ENCODE results near the gene SSBP1. TPM values are rescaled to one million over a fixed set of nuclear protein-coding genes. Genes with fewer than 3 reads are reported as not detected.
"Not testable (repeated sequence)": the region's sequence is repeated elsewhere in the genome, so short reads cannot be mapped to it uniquely, and the experiment has no call there.

The SSBP1 gene, protein sequence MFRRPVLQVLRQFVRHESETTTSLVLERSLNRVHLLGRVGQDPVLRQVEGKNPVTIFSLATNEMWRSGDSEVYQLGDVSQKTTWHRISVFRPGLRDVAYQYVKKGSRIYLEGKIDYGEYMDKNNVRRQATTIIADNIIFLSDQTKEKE
- 100 to 1,000 TPM; 146 to 159 (median 149) TPM for polyA plus RNA-seq (ENCODE audit: insufficient read length in 3 of 3)

DNA sequence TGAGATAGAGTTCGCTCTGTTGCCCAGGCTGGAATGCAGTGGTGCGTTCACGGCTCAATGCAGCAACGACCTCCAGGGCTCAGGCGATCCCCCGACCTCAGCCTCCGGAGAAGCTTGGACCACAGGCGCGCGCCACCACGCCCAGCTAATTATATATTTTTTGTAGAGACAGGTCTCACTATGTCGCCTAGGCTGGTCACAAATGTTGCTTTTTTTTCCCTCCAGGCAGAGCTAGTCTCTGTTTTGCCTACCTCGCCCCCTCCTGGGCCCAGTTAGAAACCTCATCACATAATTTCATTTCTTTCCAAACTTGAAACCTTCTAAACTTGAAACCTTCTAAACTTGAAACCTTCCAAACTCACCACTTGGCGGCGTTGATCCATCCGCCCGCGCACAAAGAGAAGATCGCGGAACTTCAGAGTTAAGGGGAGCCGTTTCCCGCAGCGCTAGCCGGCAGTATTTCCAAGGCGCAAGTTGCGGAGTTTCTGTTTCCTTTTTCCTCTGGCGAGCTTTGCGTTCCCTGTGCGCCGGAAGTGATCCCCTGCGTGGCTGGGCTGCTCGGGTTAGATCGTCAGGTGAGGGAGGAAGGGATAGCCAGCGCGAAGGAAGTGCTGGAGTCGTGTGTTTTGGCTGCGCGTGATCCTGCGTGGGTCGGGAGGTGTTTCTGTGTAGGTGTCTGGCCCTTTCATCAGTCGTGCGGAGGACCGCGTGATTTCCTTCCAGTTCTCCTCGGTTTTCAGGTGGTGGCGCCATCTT is at the start of gene SSBP1:
SSBP1 (plus strand) TSS at position 523 of the 756 bp plus-strand sequence. CDS start 809 bp downstream, outside the sequence.
- peak; percentile 91 to 95 (median 94) for DNase-seq (ENCODE audit: low read depth in 3 of 3, low spot score in 2 of 3)

DNA sequence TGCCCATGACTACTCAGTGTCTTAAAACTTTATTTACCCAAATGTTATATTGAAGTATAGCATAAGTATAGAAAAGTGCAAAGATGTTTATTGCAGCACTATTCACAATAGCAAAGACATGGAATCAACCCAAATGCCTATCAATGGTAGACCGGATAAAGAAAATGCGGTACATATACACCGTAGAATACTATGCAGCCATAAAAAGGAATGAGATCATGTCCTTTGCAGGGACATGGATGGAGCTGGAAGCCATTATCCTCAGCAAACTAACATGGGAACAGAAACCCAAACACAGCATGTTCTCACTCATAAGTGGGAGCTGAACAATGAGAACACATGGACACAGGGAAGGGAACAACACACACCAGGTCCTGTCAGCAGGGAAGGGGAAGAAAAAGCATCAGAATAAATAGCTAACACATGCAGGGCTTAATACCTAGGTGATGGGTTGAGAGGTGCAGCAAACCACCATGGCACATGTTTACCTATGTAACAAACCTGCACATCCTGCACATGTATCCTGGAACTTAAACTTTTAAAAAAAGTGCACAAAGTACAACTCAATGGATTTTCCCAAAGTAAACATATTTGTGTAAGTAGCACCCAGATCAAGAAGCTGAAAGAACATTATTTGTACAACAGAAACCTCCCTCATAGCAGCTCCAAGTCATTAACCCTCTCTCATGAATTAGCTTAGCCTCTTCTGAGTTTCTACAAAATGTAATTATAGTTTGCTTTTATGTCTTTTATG is 48.9 kb upstream of the SSBP1 start:
- DNase-seq (ENCODE audit: low read depth in 3 of 3, low spot score in 2 of 3): not testable (repeated sequence)

DNA sequence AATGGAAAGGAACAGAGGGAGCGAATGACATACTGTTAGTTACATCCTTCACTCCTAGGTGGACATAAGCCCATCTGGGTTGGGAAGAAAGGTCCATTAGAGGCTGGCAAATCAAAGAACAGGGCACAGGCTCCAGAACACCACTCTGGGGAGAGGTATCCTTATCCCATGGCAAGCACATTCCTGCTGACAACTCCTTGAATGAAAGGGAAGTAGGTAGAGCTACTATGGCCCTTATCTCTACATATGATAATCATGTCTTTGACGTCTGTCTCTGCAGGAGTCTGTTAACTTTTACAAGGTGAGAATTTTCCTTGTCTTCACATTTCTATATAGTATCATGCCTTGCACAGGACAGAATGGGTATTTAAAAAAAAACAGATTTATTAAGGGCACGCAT is 46.6 kb upstream of the SSBP1 start:
- no peak for DNase-seq (ENCODE audit: low read depth in 3 of 3, low spot score in 2 of 3)

DNA sequence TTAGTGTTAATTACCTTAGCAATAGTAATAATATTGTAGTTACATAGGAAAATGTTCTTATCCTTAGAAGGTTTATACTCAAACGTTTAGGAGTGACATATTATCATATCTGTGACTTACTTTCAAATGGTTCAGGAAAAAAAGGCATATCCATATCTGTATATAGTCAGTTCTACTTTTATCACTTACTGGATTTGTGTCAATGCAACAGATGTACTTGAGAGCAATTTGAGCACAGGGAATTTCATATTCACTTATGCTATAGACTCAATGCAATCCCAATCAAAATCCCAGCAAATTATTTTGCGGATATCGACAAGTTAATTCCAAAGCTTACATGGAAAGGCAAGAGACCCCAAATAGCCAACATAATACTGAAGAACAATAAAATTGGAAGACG is 46.2 kb upstream of the SSBP1 start:
- DNase-seq (ENCODE audit: low read depth in 3 of 3, low spot score in 2 of 3): no peak

DNA sequence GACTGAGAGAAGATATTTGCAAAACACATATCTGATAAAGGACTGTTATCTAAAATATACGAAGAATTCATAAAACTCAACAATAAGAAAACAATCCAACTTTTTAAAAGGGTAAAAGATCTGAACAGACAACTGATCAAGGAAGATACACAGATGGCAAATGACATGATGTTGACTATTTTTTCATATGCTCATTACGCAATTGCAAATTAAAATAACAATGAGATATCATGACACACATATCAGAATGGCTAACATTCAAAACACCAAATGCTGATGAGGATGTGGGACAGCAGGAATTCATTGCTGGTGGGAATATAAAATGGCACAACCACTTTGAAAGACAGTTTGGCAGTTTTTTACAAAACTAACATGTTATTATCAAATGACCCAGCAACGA is 45.1 kb upstream of the SSBP1 start:
- no peak for DNase-seq (ENCODE audit: low read depth in 3 of 3, low spot score in 2 of 3)

DNA sequence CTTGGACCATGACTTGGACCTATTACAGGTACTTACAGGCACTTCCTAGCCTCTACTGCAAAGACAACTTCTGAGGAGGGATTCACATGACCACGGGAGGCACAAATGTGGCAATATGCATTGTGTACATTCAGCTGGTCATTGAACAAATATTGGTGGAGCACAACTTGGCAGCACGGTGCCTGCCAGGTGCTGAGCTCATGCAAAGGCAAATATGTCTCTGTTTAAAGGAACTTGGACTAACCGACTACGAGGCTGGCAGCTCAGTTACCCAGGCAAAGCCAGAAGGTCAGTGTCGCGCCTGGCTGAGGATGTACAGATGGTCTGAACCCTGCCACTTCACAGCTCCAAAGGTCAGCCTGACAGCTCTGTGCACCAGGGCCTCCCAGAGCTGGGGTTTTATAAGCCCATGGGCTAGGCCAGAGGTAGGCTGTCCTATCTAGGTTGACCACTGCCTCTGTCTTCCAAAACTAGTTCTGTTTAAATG is 42.3 kb upstream of the SSBP1 start:
- DNase-seq (ENCODE audit: low read depth in 3 of 3, low spot score in 2 of 3): no peak

DNA sequence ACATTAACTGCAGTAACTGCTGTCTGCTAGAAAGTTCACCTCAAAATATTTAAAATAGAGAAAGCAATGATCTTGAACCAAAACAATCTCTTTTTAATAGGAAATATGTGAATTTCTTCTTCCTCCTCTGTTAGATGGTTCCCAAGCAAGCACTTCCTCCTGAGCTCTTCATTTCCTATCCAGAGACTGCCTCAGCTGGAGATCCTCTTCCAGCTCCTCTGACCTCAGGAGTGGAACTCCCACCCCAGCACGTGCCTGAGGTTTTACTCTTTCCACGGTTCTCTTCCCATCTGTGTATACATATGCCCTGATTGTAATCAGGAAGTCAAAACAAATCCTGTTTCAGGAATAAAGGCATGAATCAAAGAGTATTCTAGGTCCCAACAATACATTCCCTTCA is 41.8 kb upstream of the SSBP1 start:
- no peak for DNase-seq (ENCODE audit: low read depth in 3 of 3, low spot score in 2 of 3)

DNA sequence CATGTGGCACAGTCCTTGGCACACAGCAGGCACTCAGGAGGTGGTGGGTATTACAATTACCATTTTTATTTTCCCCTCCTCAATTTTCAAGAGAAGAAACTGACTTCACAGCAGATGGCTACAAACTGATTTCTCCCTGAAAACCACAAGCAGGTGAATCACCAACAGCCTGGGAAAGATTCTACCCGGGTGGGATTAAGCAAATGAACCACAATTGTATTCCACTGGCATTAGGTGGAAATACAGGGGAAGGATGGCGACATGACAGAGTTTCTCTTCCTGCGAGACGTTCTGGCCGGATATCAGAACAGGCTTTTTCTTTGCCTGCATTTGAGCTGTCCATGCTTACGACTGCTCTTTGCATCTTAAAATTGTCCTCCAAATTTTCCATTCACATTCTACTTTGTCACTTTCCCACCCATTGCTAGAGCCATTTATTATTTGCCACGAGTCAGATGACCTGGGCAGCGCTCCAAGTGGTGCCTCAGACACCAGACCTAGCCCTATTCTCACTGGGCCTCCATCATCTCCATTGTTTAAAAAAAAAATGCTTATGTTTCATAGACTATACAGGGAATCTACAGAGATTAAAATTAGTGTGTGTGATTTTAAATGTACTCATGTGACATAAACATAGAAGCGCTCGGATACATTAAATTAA is 40.8 kb upstream of the SSBP1 start:
- DNase-seq (ENCODE audit: low read depth in 3 of 3, low spot score in 2 of 3): no peak

DNA sequence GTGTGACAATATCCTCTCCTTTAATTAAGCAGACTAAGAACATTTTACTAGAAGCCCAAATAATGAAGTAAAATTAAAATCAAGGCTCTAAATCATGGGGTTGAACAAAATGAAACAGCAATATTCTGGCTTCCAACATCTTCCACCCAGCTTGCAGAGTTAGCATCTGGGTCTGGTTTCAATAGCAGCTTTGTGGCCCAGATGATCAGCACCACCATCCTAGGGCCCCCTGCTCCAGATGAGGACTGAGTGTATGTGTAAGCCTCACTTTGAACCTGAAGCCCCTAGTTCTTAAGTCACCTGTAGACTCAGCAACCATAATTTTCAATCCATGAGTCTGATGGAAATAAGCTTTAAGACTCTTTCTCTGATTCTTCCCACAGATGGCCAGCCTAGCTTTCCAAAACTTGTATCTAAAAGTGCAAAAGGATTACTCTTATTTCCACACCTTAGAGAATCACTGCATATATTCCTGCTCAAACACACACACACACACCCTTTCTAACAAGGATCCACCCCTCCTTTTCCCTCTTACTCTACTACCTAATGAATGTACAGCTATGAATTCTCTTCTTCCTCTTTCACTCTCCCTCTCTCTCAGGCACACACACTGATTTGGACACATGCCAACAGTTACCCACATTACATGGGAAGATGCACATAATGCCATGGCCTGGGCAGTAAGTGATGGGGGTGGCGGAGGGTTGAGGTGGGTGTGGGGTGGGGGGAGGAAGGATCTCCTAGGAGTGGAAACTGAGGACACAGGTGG is 39.7 kb upstream of the SSBP1 start:
- DNase-seq (ENCODE audit: low read depth in 3 of 3, low spot score in 2 of 3): no peak

DNA sequence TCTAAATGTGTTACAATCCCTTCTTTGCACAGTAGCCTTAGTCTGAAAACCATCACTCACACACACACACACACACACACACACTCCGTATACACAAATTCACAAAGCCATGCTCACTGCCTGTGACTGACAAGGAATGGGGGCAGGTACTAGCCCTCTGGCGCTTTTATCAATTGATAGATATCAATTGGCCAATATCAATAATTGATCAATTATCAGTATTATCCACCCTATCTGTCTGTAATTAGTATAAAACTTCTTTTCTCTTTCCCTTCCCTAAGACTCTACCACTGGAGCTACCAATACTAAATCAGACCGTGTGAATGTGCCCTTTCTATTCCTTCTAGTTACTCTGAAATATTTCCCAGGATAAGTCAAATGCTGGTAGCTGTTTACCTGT is 38.3 kb upstream of the SSBP1 start:
- no peak for DNase-seq (ENCODE audit: low read depth in 3 of 3, low spot score in 2 of 3)

DNA sequence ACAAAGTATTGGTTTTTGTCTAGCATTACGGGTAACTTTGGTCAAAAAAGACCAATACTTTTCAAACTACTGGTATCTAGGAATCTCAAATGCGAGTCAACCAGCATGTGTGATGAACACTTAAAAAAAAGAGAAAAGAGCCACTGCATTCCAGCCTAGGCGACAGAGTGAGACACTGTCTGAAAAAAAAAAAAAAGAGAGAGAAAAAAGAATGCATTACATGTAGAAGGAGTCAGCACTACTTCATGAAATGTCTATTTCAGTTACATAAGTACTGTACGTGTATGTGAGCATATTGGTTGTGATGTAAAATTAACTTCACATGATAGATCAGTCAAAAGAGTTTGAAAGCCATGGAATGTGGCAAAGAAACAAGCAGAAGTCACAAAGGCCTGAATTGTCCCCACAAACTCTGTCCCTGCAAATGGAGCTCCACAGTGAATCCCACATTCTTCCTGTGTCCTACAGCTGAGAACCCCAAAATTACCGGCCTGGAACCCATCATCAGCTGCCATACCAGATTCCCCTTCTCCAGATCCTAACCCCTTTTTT is 37.8 kb upstream of the SSBP1 start:
- DNase-seq (ENCODE audit: low read depth in 3 of 3, low spot score in 2 of 3): no peak

DNA sequence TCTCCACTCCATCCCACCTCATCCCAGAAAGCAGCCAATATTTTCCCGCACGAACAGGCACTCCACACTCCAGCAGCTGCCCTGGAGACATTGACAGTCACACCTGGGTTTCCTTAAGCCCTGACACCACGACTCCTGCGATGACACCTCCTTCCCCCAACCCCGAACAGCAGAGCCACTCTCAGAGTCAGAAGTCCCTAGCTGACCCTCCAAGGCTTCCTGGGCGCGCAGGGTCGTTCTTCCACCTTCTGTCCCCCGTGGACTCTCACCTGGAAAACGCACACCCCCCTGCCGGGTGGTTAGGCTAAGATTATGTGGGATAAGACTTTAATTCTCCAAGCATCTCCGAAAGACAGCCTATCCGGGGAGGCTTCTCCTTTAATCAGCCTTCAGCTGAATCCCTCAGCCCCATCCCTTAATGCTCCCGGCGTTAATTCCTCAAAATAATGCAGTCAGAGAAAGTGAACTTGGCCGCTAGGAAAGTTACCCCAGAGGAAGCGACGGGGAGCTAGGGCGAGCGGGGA is 37.2 kb upstream of the SSBP1 start:
- no peak for DNase-seq (ENCODE audit: low read depth in 3 of 3, low spot score in 2 of 3)

DNA sequence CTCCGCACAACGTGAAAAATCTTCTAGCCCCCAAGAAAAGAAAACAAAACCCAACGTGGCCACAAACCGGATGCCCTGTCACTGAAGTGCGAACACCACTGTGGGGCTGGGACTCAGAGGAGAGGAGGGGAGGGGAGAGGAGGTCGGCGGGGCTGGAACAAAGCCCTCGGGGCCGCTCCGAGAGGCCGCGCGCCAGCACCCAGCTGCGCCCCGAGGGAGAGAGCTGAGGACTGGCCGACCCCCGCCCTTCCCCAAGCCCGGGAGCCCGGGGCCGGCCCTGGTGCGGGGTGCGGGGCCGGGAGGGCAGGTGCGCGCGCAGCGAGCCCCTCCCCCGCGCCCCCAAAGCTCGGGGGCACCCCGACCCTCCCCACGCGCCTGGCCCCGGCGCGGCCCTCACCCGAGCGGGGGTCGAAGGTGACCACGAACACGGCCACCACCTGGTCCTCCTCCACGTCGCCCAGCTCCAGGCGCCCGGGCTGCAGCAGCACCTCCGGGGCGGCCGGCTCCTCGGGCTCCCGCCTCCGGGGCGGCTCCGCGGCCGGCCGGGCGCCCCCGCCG is 36.6 kb upstream of the SSBP1 start:
- DNase-seq (ENCODE audit: low read depth in 3 of 3, low spot score in 2 of 3): peak in 1 of 3 donors; percentile 24

DNA sequence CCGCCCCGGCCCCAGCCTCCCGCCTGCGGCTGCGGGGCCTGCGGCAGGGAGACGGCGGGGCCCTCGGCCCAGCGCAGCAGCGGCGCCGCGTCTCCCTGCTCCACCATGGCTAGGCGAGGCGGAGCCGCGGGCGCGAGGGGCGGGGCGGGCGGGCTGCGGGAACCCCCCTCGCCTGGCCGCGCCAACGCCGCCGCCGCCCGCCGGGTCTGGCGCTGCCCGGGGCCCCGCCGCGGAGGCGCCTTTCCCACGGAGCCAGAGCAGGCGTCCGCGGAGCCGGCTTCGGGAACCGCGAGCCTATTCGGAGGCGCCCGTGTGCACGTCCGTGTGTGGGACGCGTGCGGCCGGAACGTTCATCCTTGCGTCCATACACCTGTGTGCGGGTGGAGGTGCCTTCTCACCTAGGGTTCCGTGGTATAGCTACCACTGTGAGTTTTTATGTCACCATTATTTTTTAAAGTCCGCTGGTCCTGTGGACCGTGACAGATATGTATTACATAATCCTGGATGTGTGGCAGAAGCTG is 36.1 kb upstream of the SSBP1 start, which contains the start of gene DENND11:
DENND11 (minus strand) TSS at position 120 of the 521 bp plus-strand sequence; CDS start at position 107, 13 bp downstream.
- DNase-seq (ENCODE audit: low read depth in 3 of 3, low spot score in 2 of 3): peak in 1 of 3 donors; percentile 18

DNA sequence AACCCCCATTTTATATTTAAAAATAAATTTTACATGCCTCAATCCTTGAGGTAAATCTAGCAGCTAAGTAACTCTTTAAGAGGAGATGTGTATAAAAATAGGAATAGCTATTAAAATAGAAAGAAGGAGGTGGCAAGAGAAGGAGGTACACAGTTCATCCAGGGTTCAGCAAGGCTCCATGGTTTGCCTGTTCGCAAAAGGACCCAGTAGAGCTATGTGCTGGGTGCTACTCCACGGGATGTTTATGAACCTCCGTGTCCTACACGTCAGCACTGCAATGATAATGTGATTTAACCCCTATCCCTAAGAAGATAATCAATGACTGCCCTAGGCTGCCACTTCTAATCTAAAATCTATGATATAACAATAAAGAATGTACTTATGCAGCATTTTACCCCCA is 35.3 kb upstream of the SSBP1 start:
- DNase-seq (ENCODE audit: low read depth in 3 of 3, low spot score in 2 of 3): no peak

DNA sequence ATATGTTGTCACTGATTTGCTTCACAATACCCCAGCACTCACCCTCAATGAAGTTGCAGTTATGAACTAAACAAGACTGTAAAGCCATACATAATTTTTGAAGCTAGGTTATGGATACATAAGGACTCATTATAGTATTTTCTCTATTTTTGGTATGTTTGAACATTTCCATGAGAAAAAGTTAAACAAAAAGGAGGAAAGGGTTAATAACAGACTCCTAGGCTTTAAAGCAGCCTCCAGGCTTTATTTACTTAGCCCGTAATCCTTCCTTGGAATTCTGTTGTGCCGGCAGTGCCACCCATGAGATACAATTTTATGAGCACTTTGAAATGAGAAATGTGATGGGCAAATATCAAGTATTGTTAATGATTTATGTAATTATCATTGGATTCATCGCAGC is 34.0 kb upstream of the SSBP1 start:
- DNase-seq (ENCODE audit: low read depth in 3 of 3, low spot score in 2 of 3): no peak

DNA sequence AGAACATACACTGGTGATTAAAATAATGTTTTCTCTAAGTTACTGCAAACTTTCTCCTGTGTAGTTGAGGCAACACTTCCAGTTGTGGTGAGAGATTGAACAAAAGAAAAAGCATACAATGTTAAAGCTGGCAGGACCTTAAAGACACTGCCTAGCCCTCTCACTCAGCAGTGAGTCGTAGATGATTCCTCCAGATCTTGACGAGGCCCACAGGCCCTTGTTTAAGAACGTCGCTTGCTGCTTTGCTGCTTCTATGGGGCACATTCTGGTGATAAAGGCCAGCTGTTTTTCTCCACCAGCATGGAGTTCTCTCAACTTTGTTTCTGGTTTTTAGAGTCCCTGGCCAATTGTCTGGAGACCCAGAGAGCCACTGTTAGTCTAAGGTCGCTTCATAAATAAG is 33.4 kb upstream of the SSBP1 start:
- DNase-seq (ENCODE audit: low read depth in 3 of 3, low spot score in 2 of 3): no peak

DNA sequence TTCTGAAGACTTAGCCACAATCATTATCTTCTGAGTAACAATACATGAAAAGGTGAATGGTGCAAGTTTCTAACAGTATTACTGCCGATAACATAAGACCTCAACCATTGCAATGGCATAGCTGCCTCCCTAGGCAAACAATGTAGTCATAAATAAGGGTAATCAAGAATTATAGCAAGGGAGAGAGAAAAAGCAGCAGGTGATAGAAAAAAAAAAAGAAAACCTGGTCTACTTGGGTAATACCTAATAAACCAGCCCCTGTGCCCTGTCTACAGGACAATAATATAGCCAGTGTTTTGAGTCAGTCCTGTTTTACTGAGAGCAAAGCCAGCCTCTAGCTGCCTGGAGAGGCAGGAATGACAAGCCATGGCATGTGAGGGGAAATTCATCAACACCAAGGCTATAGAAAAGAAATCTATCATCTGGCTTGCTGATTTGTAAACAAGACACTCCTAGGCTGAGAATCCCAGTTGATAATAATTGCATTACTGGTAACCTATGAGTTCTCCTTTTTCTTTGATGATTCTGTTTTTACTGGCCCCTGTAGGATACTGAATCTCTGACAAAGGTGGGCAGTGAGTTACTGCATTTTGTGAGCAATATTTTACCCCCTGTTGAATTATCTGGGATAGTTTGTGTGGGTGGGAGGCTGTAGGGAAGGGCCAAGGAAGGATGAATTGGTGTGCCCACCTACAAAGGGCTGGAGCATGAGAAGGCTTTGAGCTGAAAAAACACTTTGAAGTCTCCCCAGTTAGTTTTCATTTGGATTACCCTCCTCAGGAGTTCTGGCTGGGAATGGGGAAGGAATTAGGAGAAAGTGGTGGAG is 31.7 kb upstream of the SSBP1 start:
- DNase-seq (ENCODE audit: low read depth in 3 of 3, low spot score in 2 of 3): no peak

All from right renal cortex interstitium (tissue), 3 donors.